Activated naive CD4-positive, alpha-beta T cell treated with anti-CD3 and anti-CD28 coated beads, Interleukin-2, amount 10 ng/mL, durations not matched to agents 7 days and 5 days (primary cell): ENCODE measurements around the gene CAST.

ENCODE experiments used
- CTCF ChIA-PET: fragments of 350-600 bp; sonication (Branson Sonifier 250); formaldehyde crosslinking; loops from one replicate; lab custom pipeline; 2021; ENCODE audit warnings: antibody characterized with exemption; lab: Charles Lee
- DNase-seq: peaks from one replicate; pipeline ENCODE4 v3.0.0-alpha.2; 2020
- H3K27ac Mint-ChIP-seq: one replicate; pipeline ENCODE4 v1.8.0; 2021; ENCODE audit warnings: mild to moderate bottlenecking, moderate library complexity, mixed read lengths
- H3K27me3 Mint-ChIP-seq: one replicate; pipeline ENCODE4 v1.8.0; 2021; ENCODE audit warnings: mild to moderate bottlenecking, mixed read lengths
- H3K36me3 Mint-ChIP-seq: one replicate; pipeline ENCODE4 v1.8.0; 2021; ENCODE audit warnings: mixed read lengths
- H3K4me1 Mint-ChIP-seq: one replicate; pipeline ENCODE4 v1.8.0; 2021; ENCODE audit warnings: mixed read lengths
- H3K4me3 Mint-ChIP-seq: one replicate; pipeline ENCODE4 v1.8.0; 2021; ENCODE audit warnings: mild to moderate bottlenecking, moderate library complexity, mixed read lengths
- H3K9me3 Mint-ChIP-seq: one replicate; pipeline ENCODE4 v1.8.0; 2021; ENCODE audit warnings: mixed read lengths

The CAST gene

GRCh38 chr5:96809921-96810320 lies 147.7 kb downstream of the CAST start:
- H3K36me3 Mint-ChIP-seq = peaks cover 16% of the 10 kb centered on the region
- H3K9me3 Mint-ChIP-seq = no peaks in the 10 kb centered on the region
- CTCF ChIA-PET = interaction anchor here (1.0 to 4.2 kb wide), 3 partner anchors 59 to 333 kb away, joined by 3 to 16 read pairs (median 3); partner anchors contain the start of gene LIX1
- peak overlapping the region; percentile 84 for H3K27ac Mint-ChIP-seq
- H3K4me1 Mint-ChIP-seq = peaks cover 84% of the 10 kb centered on the region
- peak; percentile 50 for DNase-seq
- peaks cover 8% of the 10 kb centered on the region for H3K27me3 Mint-ChIP-seq
- H3K4me3 Mint-ChIP-seq = peak overlapping the region; percentile 40

GRCh38 chr5:96812851-96813250 lies 150.7 kb downstream of the CAST start:
- DNase-seq = no peak
- Mint-ChIP-seq H3K9me3 (no peaks in the 10 kb centered on the region), H3K36me3 (no peaks in the 10 kb centered on the region), H3K27ac (no peak overlapping the region), H3K4me1 (peaks cover 92% of the 10 kb centered on the region), H3K4me3 (no peak overlapping the region), H3K27me3 (peaks cover 5% of the 10 kb centered on the region)
- CTCF ChIA-PET = interaction anchor here (0.8 kb wide), 1 partner anchor 61 kb away, joined by 3 read pairs; no protein-coding TSS in a partner anchor

- Mint-ChIP-seq H3K36me3 (no peaks in the 10 kb centered on the region), H3K4me3 (no peak overlapping the region), H3K4me1 (peaks cover 89% of the 10 kb centered on the region), H3K27me3 (no peaks in the 10 kb centered on the region), H3K27ac (no peak overlapping the region), H3K9me3 (no peaks in the 10 kb centered on the region)
- CTCF ChIA-PET = no interaction called here
- no peak for DNase-seq
These were observed 151.9 kb downstream of the CAST start for GRCh38 chr5:96814041-96814440.

- DNase-seq = peak; percentile 74
- Mint-ChIP-seq H3K36me3 (no peaks in the 10 kb centered on the region), H3K4me1 (peaks cover 82% of the 10 kb centered on the region), H3K27ac (peak overlapping the region; percentile 93), H3K27me3 (no peaks in the 10 kb centered on the region), H3K9me3 (no peaks in the 10 kb centered on the region), H3K4me3 (peak overlapping the region; percentile 75)
- CTCF ChIA-PET = interaction anchor here (1.3 to 2.0 kb wide), 2 partner anchors 10 to 325 kb away, joined by 3 to 6 read pairs; partner anchors contain the start of gene LIX1
These were observed 154.3 kb downstream of the CAST start for GRCh38 chr5:96816411-96816939.

- Mint-ChIP-seq H3K27ac (peak overlapping the region; percentile 93), H3K4me1 (peaks cover 82% of the 10 kb centered on the region), H3K27me3 (no peaks in the 10 kb centered on the region), H3K4me3 (peak overlapping the region; percentile 75), H3K36me3 (no peaks in the 10 kb centered on the region), H3K9me3 (no peaks in the 10 kb centered on the region)
- DNase-seq = peak; percentile 35
- CTCF ChIA-PET = interaction anchor here (1.3 to 2.0 kb wide), 2 partner anchors 9 to 325 kb away, joined by 3 to 6 read pairs; partner anchors contain the start of gene LIX1
These were observed 154.8 kb downstream of the CAST start for GRCh38 chr5:96816991-96817390.

- CTCF ChIA-PET = interaction anchor here (1.3 to 2.0 kb wide), 2 partner anchors 9 to 324 kb away, joined by 3 to 6 read pairs; partner anchors contain the start of gene LIX1
- peaks cover 79% of the 10 kb centered on the region for H3K4me1 Mint-ChIP-seq
- no peaks in the 10 kb centered on the region for H3K9me3 Mint-ChIP-seq
- peak overlapping the region; percentile 75 for H3K4me3 Mint-ChIP-seq
- no peaks in the 10 kb centered on the region for H3K36me3 Mint-ChIP-seq
- DNase-seq = no peak
- peak overlapping the region; percentile 93 for H3K27ac Mint-ChIP-seq
- no peaks in the 10 kb centered on the region for H3K27me3 Mint-ChIP-seq
These were observed 155.3 kb downstream of the CAST start for GRCh38 chr5:96817506-96817905.

- no peak overlapping the region for H3K4me3 Mint-ChIP-seq
- H3K36me3 Mint-ChIP-seq = no peaks in the 10 kb centered on the region
- CTCF ChIA-PET = interaction anchor here (2.0 kb wide), 1 partner anchor 8 kb away, joined by 6 read pairs; no protein-coding TSS in a partner anchor
- H3K4me1 Mint-ChIP-seq = peaks cover 78% of the 10 kb centered on the region
- peak overlapping the region; percentile 93 for H3K27ac Mint-ChIP-seq
- H3K27me3 Mint-ChIP-seq = no peaks in the 10 kb centered on the region
- H3K9me3 Mint-ChIP-seq = no peaks in the 10 kb centered on the region
- DNase-seq = no peak
These were observed 156.1 kb downstream of the CAST start for GRCh38 chr5:96818125-96818788.

GRCh38 chr5:96819806-96820205 lies 157.6 kb downstream of the CAST start:
- no peak for DNase-seq
- Mint-ChIP-seq H3K4me3 (no peak overlapping the region), H3K27me3 (peaks cover 3% of the 10 kb centered on the region), H3K4me1 (peaks cover 68% of the 10 kb centered on the region), H3K9me3 (no peaks in the 10 kb centered on the region), H3K36me3 (no peaks in the 10 kb centered on the region), H3K27ac (no peak overlapping the region)
- CTCF ChIA-PET = no interaction called here

- CTCF ChIA-PET = interaction anchor here (0.8 to 1.3 kb wide), 3 partner anchors 12 to 345 kb away, joined by 3 read pairs; no protein-coding TSS in a partner anchor
- Mint-ChIP-seq H3K4me3 (no peak overlapping the region), H3K4me1 (peaks cover 53% of the 10 kb centered on the region), H3K9me3 (no peaks in the 10 kb centered on the region), H3K27ac (no peak overlapping the region), H3K36me3 (no peaks in the 10 kb centered on the region), H3K27me3 (peaks cover 6% of the 10 kb centered on the region)
- no peak for DNase-seq
These were observed 159.2 kb downstream of the CAST start for GRCh38 chr5:96821260-96821916.

GRCh38 chr5:96822686-96823459 lies 160.7 kb downstream of the CAST start:
- H3K27ac Mint-ChIP-seq = no peak overlapping the region
- H3K9me3 Mint-ChIP-seq = no peaks in the 10 kb centered on the region
- peaks cover 8% of the 10 kb centered on the region for H3K27me3 Mint-ChIP-seq
- peaks cover 38% of the 10 kb centered on the region for H3K4me1 Mint-ChIP-seq
- CTCF ChIA-PET = no interaction called here
- peak; percentile 46 for DNase-seq
- H3K4me3 Mint-ChIP-seq = no peak overlapping the region
- H3K36me3 Mint-ChIP-seq = no peaks in the 10 kb centered on the region

GRCh38 chr5:96823900-96824380 lies 161.8 kb downstream of the CAST start:
- CTCF ChIA-PET = no interaction called here

More at GRCh38 chr5:96823900-96824380, 161.8 kb downstream of the CAST start:
- Mint-ChIP-seq H3K27ac (no peak overlapping the region), H3K4me3 (no peak overlapping the region), H3K36me3 (no peaks in the 10 kb centered on the region), H3K9me3 (no peaks in the 10 kb centered on the region), H3K4me1 (peaks cover 30% of the 10 kb centered on the region), H3K27me3 (peaks cover 8% of the 10 kb centered on the region)
- no peak for DNase-seq
